ENCODE data around the gene LIFR. TPM values are rescaled to one million over a fixed set of nuclear protein-coding genes. Genes with fewer than 3 reads are reported as not detected.

LIFR gene
- total RNA-seq, 1 experiment from 2014 or later: 7.8 TPM

GRCh38 chr5:38468978-38469706, 87.3 kb downstream of the LIFR start:
- no peak overlapping the region for H3K27ac ChIP-seq (ENCODE audit: insufficient read length, low read depth, low read length)

More at GRCh38 chr5:38468978-38469706, 87.3 kb downstream of the LIFR start:
- Histone ChIP-seq H3K23me2 (ENCODE audit: insufficient read length, low read depth, low read length, poor library complexity, severe bottlenecking) (no peaks in the 10 kb centered on the region), H2BK15ac (ENCODE audit: low read depth, low read length) (no peak overlapping the region), H3K4me2 (ENCODE audit: insufficient read depth, insufficient read length, low read length) (no peak overlapping the region), H2BK120ac (ENCODE audit: low read depth, low read length, poor library complexity, severe bottlenecking) (no peak overlapping the region), H2AK5ac (ENCODE audit: insufficient read length, low read length) (no peak overlapping the region), H2BK20ac (ENCODE audit: low read depth, low read length, poor library complexity, severe bottlenecking) (no peak overlapping the region), H4K8ac (replicated peaks; ENCODE audit: insufficient read length, low read depth, low read length) (no peak overlapping the region), H3K4ac (ENCODE audit: low read depth, low read length) (no peak overlapping the region), H2AFZ (ENCODE audit: low read length) (no peak overlapping the region), H3K14ac (ENCODE audit: insufficient read depth, low read length) (no peak overlapping the region), H3K9me3 (ENCODE audit: control insufficient read depth, low read depth, low read length) (no peaks in the 10 kb centered on the region), H3K18ac (ENCODE audit: insufficient read length, low read depth, low read length) (no peak overlapping the region), H2BK5ac (ENCODE audit: insufficient read length, low read length) (no peak overlapping the region), H3K27me3 (ENCODE audit: insufficient read depth, low read length) (no peaks in the 10 kb centered on the region), H3K23ac (ENCODE audit: insufficient read length, low read depth, low read length) (no peak overlapping the region), H2BK12ac (ENCODE audit: insufficient read length, low read depth, low read length) (no peak overlapping the region), H3K56ac (ENCODE audit: insufficient read length, low read depth, low read length) (no peak overlapping the region), H3T11ph (ENCODE audit: low read length) (no peak overlapping the region), H3K79me1 (ENCODE audit: insufficient read depth, low read depth, low read length, poor library complexity, severe bottlenecking) (no peaks in the 10 kb centered on the region), H4K20me1 (ENCODE audit: control insufficient read depth, insufficient read depth, insufficient read length) (no peaks in the 10 kb centered on the region), H4K5ac (ENCODE audit: insufficient read length, low read depth, low read length) (no peak overlapping the region), H3K9ac (ENCODE audit: extremely low read depth, insufficient read length, low read length) (no peak overlapping the region), H3K4me1 (ENCODE audit: insufficient read depth, low read length) (no peaks in the 10 kb centered on the region), H4K91ac (ENCODE audit: insufficient read length, low read depth, low read length) (no peak overlapping the region), H3K79me2 (ENCODE audit: insufficient read depth, low read length) (no peaks in the 10 kb centered on the region)
- Mint-ChIP-seq H3K4me3 (no peak overlapping the region), H3K36me3 (ENCODE audit: insufficient read depth in 1 of 3, low read depth in 3 of 3) (no peaks in the 10 kb centered on the region; a peak in 1 of 7 replicates), H3K4me1 (peaks cover 18 to 26% of the 10 kb centered on the region in 2 experiments), H3K9me3 (no peaks in the 10 kb centered on the region), H3K27ac (peak overlapping the region in 2 of 3 experiments; percentile 21 to 82; a peak in 2 of 7 replicates), H3K27me3 (ENCODE audit: low read depth) (peaks cover 2% of the 10 kb centered on the region)
- no peak for TF ChIP-seq CTCF (conservative IDR thresholded peaks at IDR 0.05)
- no CpG with 5 or more reads among the region's 18 CpGs for WGBS (ENCODE audit: extremely low coverage, insufficient read length, low lambda C conversion rate)
- DNase-seq: no peak

All from H9 (cell line).